DMS53 treated with DMSO at 0.1 percent for 48 hours (cell line): ENCODE results near the gene LZTR1.
A peak's percentile ranks its signal among the peaks of the same experiment; 100 is the strongest.

Source experiments
- DNase-seq: peaks from one replicate; lab custom pipeline; 2025; ENCODE audit not compliant: unreplicated experiment; lab: John Stamatoyannopoulos, UW

Gene LZTR1

DNA sequence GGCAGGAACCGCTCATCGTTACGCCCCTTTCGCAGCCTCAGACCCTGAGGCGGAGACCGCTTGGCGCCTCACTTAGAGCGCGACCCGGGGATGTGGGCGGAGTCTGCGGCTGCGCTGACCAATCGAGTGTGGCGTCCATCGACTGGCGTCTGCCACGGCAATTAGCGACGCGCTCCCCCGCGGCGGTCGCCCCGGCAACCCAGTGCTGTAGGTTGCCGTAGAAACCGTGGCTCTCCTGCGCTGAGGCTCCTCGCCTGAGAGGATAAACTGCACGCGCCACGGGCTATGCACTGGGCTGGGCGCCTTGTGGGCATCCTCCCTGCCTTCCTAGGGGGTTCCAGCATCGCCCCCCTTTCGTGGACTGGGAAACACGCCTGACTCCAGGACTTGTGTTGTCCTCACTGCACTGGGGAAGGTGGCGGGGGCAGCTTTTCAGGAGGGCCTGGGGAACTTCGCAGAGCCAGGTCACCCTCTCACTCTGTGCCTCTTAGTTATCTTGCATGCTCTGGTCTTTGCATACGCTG, 32.2 kb downstream of the LZTR1 start:
- DNase-seq, result peak; percentile 45

DNA sequence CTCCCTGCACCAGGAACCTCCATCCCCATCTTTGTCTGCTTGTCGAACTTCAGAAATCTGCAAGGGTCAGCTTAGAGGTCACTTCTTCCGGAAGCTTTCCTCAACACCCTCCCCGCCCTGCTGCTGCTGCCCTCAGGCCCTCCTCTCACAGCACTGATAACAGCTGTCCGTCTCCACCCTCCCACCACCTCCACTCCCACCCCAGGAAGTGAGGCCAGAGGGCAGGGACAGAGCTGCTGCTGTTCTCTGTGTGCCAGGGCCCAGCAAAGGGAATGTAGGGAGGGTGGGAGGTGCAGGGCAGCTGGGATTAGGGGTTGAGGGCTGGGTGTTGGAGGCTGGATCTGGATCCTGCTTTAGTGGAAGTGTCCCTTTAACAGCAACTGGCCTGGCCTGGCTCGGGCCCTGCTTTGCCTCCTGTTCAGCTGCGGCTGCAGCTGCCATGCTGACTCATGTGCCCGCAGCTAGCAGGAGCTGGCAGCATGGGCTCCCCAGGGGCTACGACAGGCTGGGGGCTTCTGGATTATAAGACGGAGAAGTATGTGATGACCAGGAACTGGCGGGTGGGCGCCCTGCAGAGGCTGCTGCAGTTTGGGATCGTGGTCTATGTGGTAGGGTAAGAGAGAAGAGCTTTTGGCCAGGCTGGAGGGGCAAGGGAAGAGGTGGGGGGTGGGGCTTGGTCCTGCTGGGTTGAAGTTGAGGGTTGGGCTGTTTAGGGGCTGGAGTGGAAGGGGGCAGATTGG, 32.8 kb downstream of the LZTR1 start, which contains the start of gene P2RX6:
TSS of gene P2RX6 (plus strand) at position 440 of the 740 bp plus-strand sequence. CDS start at position 450, 10 bp downstream.
- no peak for DNase-seq

DNA sequence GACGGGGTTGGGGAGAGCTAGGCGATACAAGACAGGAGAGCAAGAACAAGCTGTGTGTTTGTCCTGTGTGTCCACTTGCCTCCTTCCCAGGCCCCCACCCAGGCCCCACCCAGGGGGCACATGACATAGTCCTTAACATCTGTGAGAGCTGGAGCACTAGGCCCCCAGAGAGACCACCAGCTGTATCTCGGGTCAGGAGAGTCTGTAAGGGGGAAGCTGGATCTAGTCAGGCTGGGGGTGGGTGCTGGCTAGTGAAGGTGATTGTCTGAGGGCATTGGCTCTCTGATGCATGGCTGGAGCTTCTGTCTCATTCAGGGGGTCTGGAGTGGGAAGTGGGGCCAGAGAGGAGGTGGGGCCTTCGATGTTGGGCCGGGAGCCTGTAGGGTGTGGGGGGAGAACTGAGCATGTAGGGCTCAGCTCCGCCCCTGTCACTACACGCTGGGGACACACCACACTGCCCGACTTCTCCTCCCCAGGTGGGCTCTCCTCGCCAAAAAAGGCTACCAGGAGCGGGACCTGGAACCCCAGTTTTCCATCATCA, 33.4 kb downstream of the LZTR1 start:
- DNase-seq, result no peak

DNA sequence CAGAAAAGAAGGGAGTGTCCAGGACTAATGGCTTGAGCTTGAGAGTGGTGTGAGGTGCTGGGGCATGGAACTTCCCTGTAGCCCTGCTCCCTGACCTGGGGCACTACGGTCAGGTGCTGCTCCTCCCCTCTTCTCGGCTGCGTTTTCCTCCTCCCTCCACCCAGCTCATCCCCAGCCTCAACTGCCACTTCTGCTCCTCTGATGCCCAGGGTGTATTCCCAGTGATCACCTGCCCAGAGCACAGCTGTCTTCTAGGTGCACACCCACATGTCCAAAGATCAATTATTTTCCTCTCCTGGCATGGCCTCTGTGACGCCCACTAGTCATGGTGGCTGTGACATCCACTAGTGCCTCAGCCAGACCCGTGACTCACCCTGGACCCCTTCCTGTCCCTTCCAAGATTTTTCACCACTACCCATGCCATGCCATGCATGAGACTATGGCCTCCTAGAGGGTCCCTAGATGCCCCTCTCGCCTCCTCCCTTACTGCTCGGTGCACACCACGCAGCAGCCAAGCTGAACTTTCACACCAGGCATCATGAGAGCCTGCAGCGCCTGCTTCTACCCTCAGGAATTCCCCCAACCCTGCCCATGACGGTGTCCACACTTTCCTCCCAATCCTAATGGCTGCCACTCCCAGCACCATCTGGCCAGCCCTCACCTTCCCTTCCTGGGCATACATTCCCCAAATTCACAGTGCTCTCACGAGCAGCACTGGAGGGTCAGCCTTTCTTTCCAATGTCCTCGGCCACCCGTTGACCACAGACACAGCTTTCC, 34.7 kb downstream of the LZTR1 start:
- DNase-seq, result no peak

DNA sequence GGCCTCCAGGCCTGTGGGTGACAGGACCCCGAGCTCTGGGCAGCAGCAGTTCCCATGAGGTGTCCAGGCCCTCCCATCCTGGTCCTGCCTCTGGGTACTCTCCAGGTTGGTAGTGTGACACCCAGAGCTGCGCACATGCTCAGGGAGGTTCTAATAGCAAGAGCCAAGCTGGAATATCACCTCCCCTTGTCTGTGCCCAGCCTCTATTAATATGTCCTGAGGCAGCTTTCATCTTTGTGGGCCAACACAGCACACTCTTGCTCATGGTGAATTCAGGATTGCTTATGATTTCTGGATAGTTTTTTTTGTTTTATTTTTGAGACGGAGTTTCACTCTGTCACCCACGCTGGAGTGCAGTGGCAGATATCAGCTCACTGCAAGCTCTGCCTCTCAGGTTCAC, 36.2 kb downstream of the LZTR1 start:
- DNase-seq, result no peak

DNA sequence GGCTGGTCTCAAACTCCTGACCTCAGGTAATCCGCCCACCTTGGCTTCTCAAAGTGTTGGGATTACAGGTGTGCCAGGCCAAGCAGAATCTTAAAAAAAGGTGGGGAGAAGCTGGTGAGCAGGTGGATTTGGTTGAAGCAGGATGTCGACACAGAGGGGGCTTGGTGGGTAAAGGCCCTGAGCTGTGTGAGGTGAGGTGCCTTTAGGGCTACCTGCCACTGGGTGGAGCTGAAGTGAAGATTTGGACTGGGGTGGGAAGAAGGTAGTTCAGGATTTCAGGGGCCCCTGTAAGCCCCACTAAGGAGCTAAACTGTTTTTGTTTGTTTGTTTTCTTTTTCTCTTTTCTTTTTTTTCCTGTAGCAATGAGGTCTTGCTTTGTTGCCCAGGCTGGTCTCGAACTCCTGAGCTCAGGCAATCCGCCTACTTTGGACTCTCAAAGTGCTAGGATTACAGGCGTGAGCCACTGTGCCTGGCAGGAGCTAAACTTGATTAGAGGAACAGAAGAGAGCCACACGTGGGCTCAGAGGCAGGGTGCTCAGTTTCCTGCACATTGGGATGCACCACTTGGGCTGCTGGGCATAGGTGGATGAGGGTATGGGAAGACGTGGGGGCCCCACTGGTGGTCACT, 38.8 kb downstream of the LZTR1 start:
- no peak for DNase-seq

DNA sequence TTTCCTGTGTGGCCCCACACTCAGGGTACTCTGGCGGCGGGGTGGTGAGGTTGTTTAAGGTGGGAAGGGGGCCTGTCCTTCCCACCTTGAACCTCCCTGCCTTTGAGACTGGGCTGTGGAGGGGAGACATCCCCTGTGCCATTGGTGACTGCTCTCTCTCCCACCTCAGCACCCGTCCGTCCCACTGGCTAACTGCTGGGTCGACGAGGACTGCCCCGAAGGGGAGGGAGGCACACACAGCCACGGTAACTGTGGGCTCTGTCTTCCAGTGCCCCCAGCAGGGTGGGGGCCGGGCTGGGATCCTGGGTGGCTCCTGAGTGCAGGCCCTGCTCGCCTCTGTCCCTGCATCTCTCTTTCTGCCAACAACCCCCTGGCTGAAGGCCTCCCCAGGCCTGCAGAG, 40.4 kb downstream of the LZTR1 start:
- no peak for DNase-seq

DNA sequence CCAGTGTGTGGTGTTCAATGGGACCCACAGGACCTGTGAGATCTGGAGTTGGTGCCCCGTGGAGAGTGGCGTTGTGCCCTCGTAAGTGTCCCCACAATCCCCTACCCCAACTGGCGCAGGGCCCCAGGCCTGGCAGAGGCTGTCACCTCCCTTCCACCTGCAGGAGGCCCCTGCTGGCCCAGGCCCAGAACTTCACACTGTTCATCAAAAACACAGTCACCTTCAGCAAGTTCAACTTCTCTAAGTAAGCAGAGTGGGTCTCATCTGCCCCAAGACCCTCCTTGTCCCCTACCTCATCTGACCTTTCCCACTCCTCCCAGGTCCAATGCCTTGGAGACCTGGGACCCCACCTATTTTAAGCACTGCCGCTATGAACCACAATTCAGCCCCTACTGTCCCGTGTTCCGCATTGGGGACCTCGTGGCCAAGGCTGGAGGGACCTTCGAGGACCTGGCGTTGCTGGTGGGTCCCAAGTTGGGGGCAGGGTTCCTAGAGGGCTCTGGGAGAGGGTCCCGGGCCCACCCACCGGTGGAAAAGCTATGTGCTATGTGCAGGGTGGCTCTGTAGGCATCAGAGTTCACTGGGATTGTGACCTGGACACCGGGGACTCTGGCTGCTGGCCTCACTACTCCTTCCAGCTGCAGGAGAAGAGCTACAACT, 41.0 kb downstream of the LZTR1 start:
- no peak for DNase-seq

DNA sequence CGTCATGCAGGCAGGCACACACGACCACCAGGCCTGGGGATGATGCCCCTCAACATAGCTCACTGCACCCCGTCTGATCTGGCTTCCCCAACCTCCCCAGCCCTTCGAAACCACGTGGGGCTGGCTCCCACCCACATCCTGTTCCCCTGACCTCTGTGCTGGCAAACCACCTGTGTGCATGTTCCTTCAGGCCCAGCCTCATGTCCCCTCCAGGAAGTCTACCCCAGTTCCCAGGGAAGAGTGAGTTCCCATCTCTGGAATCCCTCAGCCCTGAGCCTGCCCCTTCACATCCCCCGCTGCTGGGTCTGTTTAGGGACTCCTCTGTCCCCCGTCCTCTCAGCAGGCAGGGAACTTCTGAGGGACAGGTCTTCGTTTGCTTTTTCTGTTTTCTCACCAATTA, 43.2 kb downstream of the LZTR1 start:
- DNase-seq, result no peak

DNA sequence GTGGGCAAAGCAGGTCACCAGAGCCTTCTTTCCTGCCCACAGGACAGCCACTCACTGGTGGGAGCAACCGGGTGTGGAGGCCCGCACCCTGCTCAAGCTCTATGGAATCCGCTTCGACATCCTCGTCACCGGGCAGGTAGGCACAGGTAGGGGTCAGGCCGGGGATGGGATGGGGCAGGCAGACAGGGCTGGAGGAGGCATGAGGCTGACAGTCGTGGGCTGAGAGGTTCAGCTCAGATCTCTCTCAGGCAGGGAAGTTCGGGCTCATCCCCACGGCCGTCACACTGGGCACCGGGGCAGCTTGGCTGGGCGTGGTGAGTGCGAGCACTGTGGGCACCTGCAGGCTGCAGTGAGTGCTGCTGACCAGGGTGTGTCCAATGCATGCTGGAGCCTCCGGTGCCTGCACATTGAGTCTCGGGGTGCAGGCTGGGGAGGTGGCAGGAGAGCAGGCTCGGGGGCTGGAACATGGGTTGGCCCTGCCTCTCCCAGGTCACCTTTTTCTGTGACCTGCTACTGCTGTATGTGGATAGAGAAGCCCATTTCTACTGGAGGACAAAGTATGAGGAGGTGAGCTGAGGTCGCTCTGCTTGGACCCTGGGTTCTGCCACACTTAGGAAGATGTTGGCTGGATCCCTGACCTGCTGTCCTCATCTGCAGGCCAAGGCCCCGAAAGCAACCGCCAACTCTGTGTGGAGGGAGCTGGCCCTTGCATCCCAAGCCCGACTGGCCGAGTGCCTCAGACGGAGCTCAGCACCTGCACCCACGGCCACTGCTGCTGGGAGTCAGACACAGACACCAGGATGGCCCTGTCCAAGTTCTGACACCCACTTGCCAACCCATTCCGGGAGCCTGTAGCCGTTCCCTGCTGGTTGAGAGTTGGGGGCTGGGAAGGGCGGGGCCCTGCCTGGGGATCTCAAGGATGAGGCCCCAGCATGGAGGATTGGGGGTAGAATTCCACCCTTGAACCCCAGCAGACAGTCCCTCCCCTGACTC, 44.0 kb downstream of the LZTR1 start:
- DNase-seq, result no peak

DNA sequence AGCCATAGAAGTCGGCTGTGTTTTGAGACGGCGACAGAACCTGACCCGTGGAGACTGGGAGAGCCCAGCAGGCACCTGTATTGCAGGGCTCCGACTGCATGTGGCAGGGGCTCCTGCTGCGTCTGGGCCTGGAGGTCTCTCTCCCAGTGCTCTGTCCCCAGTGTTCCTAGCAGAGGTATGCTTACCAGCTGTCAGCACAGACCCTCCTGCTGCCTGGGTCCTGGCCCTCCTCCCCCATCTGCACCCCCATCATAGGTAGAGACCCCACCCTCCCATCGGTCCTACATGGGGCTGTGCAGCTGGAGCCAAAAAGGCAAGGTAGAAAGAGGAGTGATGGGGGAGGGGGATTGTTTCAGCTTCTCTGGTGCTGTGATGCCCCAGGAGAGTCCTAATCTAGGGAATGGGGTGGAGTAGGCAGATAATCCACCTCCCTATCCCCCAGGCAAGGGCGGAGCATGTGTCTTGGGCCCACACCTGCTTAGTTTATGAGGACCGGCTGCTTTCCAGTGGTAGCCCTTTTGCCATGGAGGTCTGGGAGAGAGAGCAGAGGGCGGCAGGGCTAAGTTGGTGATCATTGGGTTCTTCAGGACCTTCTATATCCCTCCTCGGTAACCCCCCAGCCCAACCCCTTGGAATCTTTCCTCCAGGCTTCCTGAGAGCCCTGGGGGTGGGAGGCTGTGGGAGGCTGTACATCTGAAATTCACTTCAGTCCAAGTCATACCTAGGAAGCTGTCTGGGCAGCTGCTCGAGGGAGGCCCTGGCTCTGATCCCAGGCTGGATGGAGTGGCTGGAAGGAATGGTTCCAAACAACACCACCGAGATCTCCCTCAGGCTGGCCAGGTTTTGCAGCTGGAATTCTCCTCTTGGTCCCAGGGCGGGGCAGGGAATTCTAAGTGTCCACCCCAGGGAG, 44.9 kb downstream of the LZTR1 start:
- no peak for DNase-seq

DNA sequence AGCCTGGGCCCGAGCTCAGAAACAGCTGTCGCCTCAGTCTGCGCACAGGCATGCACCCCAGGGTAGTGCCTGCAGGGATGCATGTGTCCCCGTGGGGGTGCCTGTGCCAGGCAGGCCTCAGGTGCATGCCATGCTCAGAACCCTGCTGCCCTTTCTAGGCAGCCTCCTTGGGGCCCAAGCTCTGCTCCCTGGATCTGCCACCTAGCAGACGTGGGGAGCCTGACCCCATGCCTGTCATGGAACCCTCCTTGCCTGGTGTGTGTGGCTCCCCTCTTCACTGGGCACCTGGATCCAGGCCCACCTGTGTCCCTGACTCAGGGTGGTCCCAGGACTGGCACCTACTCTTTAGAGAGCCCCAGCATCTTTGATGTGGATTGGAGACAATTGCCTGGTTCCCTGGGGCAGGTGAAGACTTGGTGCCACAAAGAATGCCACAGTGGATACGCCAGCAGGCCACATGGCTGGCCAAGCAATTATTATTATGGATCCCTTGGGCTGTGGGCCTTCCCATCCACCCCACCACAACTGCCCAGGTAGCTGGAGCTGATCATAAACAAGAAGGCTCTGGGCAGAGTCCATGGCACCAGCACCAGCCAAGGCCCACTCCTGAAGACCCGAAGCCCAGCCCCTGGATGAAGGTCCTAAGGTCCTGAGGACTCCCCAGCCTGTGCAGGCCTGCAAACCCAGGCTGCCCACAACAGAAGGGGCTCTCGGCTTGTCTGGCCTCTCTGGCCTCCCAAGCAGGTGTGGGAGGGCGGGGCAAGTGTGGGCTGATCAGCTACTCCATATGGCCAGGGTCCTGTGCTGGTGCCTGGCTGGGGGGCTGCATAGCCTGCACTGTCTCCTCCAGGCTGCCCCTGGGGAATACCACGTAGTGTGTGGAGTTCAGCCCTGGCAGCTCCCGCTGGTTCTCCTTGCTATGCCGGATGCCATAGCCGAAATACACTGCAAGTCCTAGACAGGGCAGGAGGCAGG, 46.5 kb downstream of the LZTR1 start:
- DNase-seq, result no peak

DNA sequence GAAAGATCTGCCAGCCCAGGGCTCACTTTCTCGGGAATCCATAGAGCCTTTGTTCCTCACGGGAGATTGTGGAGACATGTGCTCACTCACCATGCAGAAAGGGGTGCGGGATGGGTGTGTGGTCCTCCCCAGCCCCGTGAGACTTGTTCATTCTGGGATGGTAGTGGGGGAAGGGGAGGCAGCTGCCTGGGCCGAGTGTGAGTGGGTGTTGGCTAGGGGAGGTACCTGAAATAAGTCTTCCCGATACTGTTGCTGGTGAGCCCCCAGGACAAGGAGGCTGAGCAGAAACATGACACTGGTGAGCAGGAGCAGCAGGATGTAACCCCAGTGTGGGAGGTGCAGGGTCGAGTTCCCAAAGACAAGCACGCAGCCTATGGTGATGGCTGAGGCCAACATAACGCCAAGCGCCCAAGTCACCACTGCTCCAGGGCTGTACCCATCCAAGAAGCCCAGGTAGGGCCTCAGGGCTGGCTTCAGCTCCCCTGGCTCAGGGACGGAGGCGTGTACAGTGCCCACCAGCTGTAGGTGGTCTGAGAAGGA, 47.5 kb downstream of the LZTR1 start:
- DNase-seq, result no peak

DNA sequence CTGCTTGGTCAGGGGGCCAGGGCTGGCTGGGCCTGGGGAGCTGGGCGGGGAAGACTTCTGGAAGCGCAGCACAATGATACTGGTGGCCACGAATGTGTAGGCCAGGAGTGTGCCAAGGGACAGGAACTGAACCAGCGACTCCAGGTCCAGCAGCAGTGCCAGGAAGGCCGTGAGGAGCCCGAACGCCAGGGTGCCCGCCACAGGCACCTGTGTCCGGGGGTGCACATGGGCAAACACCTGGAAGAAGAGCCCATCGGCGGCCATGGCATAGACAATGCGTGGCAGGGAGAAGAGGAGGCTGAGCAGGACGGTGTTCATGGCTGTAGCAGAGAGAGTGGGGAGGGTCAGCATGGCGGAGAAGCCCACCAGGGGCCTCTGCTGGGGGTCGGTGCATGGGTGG, 47.9 kb downstream of the LZTR1 start:
- DNase-seq, result no peak

DNA sequence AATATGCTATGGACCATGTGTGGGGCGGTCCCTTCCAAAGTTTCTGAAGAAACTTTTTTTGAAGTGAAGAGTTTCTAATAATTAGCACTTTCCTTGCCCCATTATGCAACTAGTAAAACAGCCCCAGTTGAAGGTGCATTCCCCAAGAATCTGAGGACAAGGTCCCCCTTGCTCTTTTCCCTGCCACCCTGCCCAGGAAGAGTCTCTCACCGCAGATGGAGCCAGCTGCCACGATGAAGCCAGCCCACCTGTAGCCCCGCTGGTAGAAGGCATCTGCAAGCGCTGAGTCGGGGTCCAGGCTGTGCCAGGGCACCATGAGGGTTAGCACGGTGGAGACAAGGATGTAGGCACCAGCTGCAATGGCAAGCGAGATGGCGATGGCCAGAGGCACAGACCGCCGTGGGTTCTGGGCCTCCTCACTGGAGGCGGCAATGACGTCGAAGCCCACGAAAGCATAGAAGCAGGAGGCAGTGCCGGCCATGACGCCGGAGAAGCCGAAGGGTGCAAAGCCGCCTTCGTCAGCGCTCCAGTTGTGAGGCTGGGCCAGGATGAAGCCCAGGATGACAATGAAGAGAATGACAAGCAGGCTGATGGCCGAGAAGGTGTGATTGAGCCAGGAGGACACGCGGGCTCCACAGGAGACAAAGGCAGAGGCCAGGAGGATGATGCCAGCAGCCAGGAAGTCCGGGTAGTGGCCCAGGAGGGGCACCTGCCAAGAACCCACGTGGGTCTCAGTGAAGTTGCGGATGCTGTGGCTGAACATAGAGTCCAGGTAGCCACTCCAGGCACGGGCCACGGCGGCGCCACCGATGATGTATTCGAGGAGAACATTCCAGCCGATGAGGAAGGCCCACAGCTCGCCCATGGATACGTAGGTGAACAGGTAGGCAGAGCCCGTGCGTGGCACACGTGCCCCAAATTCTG, 48.8 kb downstream of the LZTR1 start:
- no peak for DNase-seq

DNA sequence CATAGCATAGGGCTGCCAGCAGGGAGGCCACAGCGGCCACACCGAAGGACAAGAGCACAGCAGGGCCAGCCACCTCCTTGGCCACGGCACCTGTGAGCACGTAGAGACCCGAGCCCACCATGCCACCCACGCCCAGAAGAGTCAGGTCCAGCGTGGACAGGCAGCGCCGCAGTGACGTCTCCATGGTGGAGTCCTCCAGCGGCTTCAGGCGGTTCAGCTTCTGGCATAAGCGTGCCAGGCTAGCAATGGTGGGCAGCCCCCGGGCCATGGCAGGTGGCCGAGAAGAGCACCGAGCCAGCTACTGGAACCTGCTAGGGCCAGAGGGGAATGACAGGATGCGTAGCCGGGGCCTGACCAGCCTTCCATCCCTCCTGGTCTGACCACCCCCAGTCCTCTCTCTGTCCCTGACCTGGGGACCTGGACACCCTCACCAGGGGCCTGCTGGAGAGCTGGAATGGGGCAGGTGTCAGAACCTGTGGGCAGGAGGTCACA, 49.5 kb downstream of the LZTR1 start:
- no peak for DNase-seq
